ENCODE data around the gene RPUSD1. TPM values are rescaled to one million over a fixed set of nuclear protein-coding genes. Genes with fewer than 3 reads are reported as not detected.
"Not testable (repeated sequence)": the region's sequence is repeated elsewhere in the genome, so short reads cannot be mapped to it uniquely, and the experiment has no call there.

Gene RPUSD1
- polyA plus RNA-seq (2012; ENCODE audit: insufficient read depth, insufficient read length, low read depth) = 152 TPM

DNA sequence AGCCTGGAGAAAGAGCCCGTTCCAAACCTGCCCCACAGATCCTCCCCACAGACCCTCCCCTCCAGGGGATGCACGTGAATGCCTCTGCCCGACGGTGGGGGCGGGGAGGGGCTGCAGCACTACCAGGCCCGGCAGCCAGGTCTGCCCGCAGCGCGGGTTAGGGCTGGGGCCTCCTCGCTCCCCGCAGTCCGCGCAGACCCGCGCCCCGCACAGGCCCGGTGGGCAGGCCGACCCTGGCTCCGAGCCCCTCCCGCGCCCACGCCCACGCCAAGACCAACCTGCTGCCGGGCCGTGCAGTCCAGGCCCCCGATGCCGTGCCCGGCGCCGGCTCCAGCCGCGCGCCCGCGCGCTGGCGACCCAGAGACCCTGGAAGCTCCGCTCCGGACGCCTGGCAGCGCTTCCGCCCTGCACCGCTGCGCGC, at the start of gene RPUSD1:
RPUSD1 (minus strand) TSS at position 404 of the 421 bp plus-strand sequence. CDS start 644 bp downstream, outside the sequence.
- Histone ChIP-seq H3K4me1 (peaks cover 7% of the 10 kb centered on the region), H3K36me3 (peaks cover 38% of the 10 kb centered on the region), H3K9me3 (no peaks in the 10 kb centered on the region), H3K4me3 (ENCODE audit: low read depth, low read length) (peak within 1 kb of the TSS; percentile 90), H3K27me3 (no peaks in the 10 kb centered on the region)
- no peak for TF ChIP-seq CTCF (IDR thresholded peaks at IDR 0.05; ENCODE audit: low read depth, low read length)
- DNase-seq = no peak

GRCh38 chr16:836822-837221, 48.6 kb upstream of the RPUSD1 start:
- not testable (repeated sequence) for H3K4me3 ChIP-seq (ENCODE audit: low read depth, low read length); H3K36me3 ChIP-seq; H3K4me1 ChIP-seq; DNase-seq; H3K9me3 ChIP-seq
- H3K27me3 ChIP-seq = peaks cover 11% of the 10 kb centered on the region

- H3K4me3 ChIP-seq (ENCODE audit: low read depth, low read length) = no peak overlapping the region
- DNase-seq = no peak
- no peaks in the 10 kb centered on the region for H3K36me3 ChIP-seq
- no peak for TF ChIP-seq CTCF (IDR thresholded peaks at IDR 0.05; ENCODE audit: low read depth, low read length)
- no peaks in the 10 kb centered on the region for H3K4me1 ChIP-seq
- peaks cover 11% of the 10 kb centered on the region for H3K27me3 ChIP-seq
- H3K9me3 ChIP-seq = peaks cover 6% of the 10 kb centered on the region
These were observed 48.0 kb upstream of the RPUSD1 start for GRCh38 chr16:836221-836620.

GRCh38 chr16:835373-835772, 47.2 kb upstream of the RPUSD1 start:
- H3K36me3 ChIP-seq = no peaks in the 10 kb centered on the region
- TF ChIP-seq CTCF (IDR thresholded peaks at IDR 0.05; ENCODE audit: low read depth, low read length) = no peak
- DNase-seq = no peak
- no peak overlapping the region for H3K4me3 ChIP-seq (ENCODE audit: low read depth, low read length)
- no peaks in the 10 kb centered on the region for H3K4me1 ChIP-seq
- H3K27me3 ChIP-seq = peaks cover 11% of the 10 kb centered on the region
- peaks cover 6% of the 10 kb centered on the region for H3K9me3 ChIP-seq

DNA sequence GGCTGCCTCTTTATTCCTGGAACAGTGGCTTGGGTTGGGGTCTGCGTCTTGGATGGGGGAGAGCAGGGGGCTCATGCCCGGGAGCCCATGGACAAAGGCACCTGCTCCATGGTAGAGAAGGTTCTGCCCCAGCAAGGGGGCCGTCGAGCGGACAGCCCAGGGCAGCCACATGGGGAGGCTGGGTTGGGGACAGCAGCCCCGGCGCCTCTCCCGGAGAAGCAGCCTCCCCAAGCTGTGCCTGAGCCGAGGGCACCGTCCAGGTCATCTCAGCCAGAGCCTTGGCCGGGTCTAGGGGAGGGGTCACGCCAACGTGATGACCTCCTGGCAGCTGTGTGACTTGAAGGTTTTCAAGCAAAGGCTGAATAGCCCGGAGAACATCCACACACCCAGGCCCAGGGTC, 45.2 kb upstream of the RPUSD1 start:
- TF ChIP-seq CTCF (IDR thresholded peaks at IDR 0.05; ENCODE audit: low read depth, low read length) = no peak
- no peaks in the 10 kb centered on the region for H3K36me3 ChIP-seq
- no peak for DNase-seq
- H3K9me3 ChIP-seq = peaks cover 6% of the 10 kb centered on the region
- H3K4me1 ChIP-seq = no peaks in the 10 kb centered on the region
- H3K27me3 ChIP-seq = peaks cover 11% of the 10 kb centered on the region
- H3K4me3 ChIP-seq (ENCODE audit: low read depth, low read length) = no peak overlapping the region

DNA sequence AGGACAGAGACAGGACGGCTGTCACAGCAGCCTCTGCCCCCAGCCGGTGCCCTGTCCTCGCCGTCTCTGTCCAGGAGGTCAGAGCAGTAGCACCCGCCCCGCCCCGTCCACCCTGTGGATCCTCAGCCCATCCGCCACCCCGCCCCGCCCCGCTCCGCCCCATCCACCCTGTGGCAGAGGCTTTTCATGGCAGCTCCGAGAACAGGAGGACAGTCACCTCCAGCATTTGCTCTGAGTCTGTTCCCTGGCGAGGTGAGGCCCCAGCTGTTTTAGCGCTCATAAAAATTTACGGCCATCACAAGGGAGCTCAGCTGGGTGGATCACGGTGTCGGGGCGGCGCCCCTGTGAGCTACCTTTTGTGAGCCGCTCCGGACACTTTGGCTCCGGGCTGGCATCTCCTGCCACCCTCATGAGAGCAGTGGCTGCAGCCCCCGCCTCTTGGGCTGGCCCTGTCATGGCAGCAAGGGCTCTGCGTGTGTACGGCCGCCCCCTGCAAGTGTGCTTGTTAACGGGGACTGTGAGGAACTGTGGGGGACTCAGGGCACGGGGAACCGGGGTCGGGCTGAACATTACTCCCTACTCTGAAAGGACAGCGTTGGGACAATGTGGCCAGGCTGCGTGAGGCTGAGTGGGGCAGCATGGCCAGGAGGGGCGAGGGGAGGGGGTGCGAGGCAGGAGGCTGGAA, 44.6 kb upstream of the RPUSD1 start:
- DNase-seq = no peak
- H3K36me3 ChIP-seq = no peaks in the 10 kb centered on the region
- no peaks in the 10 kb centered on the region for H3K4me1 ChIP-seq
- H3K27me3 ChIP-seq = peaks cover 11% of the 10 kb centered on the region
- no peak overlapping the region for H3K4me3 ChIP-seq (ENCODE audit: low read depth, low read length)
- TF ChIP-seq CTCF (IDR thresholded peaks at IDR 0.05; ENCODE audit: low read depth, low read length) = no peak
- peaks cover 6% of the 10 kb centered on the region for H3K9me3 ChIP-seq
